ENCODE data around the gene TTC9.

Gene TTC9

DNA sequence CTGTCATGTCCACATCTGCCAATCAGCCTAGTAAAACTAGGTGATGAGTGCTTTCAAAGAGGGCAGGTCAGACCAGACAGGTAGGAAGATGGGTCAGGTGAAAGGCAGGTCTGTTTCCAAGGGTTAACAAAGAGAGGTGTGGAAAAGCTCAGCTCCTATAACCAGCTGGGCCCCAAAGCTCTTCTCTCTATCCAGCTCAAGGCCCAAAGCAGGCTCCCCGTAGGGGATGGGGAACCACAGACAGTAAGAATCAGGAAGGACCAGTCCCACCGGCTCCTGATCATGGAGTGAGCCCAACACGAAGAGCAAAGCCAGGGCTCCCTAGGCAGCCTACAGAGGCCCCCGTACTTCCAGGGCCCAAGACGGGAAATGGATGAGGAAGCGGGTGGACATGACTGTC, 83.2 kb downstream of the TTC9 start:
- no peak overlapping the region for H3K4me3 ChIP-seq (ENCODE audit: low read depth, low read length)
- no peaks in the 10 kb centered on the region for H3K4me1 ChIP-seq
- H3K9me3 ChIP-seq (ENCODE audit: control insufficient read depth, low read length): no peaks in the 10 kb centered on the region
- H3K27ac ChIP-seq: no peak overlapping the region
- no peak overlapping the region for H3K9ac ChIP-seq
- H3K27me3 ChIP-seq (ENCODE audit: control insufficient read depth, insufficient read depth, low read length): no peaks in the 10 kb centered on the region
- no peak overlapping the region for H2AFZ ChIP-seq
- TF ChIP-seq, protein P1, sequence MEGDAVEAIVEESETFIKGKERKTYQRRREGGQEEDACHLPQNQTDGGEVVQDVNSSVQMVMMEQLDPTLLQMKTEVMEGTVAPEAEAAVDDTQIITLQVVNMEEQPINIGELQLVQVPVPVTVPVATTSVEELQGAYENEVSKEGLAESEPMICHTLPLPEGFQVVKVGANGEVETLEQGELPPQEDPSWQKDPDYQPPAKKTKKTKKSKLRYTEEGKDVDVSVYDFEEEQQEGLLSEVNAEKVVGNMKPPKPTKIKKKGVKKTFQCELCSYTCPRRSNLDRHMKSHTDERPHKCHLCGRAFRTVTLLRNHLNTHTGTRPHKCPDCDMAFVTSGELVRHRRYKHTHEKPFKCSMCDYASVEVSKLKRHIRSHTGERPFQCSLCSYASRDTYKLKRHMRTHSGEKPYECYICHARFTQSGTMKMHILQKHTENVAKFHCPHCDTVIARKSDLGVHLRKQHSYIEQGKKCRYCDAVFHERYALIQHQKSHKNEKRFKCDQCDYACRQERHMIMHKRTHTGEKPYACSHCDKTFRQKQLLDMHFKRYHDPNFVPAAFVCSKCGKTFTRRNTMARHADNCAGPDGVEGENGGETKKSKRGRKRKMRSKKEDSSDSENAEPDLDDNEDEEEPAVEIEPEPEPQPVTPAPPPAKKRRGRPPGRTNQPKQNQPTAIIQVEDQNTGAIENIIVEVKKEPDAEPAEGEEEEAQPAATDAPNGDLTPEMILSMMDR (IDR thresholded peaks at IDR 0.05): no peak
- no peaks in the 10 kb centered on the region for H3K79me2 ChIP-seq
- H3K4me2 ChIP-seq (ENCODE audit: low read length): no peak overlapping the region
- no peaks in the 10 kb centered on the region for H3K36me3 ChIP-seq (ENCODE audit: control insufficient read depth, insufficient read depth, low read length)
